ENCODE data around the gene SLC6A6.

The SLC6A6 gene

GRCh38 chr3:14402304-14402811 lies at the start of gene SLC6A6:
TSS of gene SLC6A6 (plus strand) at chr3:14402606. CDS start at chr3:14443635, 41,029 bp downstream.
- peak; percentile 74 for DNase-seq

GRCh38 chr3:14353502-14353901 lies 48.9 kb upstream of the SLC6A6 start:
- no peak for DNase-seq

DNA sequence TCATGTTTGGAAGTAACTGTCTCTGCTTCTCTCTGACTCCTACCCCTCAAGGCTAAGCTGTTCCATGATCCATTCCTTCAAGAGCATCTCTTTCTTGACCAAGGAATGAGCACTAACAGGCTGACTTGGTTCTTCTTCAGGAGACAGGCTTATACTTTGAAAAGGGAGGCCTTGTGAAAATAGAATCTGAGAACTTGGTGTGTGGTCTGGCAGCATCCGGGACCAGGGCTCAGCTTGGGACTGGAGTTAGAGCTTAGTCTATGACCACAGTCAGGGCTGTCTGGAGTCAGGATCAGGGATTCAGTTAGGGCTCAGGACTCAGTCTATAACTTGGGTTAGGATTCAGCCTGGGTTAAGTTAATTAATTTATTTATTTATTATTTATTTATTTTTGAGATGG lies 44.9 kb upstream of the SLC6A6 start:
- no peak for DNase-seq

GRCh38 chr3:14358426-14359211 lies 43.8 kb upstream of the SLC6A6 start:
- peak; percentile 23 for DNase-seq

GRCh38 chr3:14359348-14359747 lies 43.1 kb upstream of the SLC6A6 start:
- no peak for DNase-seq

- DNase-seq: no peak
These were observed 42.1 kb upstream of the SLC6A6 start for GRCh38 chr3:14360123-14360881.

DNA sequence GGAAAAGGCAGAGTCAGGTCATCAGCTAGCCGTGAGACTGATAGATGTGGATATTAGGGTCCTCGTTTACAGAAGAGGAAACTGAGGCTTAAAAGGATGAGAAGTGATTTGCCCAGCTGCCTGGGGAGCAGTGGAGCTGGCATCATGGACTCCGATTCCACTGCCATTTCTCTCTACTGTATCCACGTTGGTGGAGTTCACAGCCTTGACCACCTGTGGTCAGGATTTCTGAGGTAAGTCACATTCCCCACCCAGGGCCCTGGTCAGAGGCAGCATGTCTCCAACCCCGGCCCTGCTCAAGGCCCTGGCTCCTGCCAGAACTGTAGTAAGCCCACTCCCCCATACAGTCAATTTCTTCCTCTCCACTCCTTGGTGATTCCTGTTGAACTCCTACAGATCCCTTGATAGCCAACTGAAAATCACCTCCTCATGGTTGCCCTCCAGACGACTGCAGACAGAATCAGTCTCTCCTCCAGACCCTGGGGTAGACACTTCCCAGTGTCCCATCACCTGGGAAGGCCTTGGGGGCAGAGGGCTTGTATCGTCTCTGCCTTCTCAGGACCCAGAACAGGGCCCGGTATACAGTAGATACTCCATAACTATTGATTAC lies 41.2 kb upstream of the SLC6A6 start:
- no peak for DNase-seq

GRCh38 chr3:14362890-14363289 lies 39.5 kb upstream of the SLC6A6 start:
- no peak for DNase-seq

- no peak for DNase-seq
These were observed 39.0 kb upstream of the SLC6A6 start for GRCh38 chr3:14363379-14363778.

- no peak for DNase-seq
These were observed 38.4 kb upstream of the SLC6A6 start for GRCh38 chr3:14363991-14364390.

DNA sequence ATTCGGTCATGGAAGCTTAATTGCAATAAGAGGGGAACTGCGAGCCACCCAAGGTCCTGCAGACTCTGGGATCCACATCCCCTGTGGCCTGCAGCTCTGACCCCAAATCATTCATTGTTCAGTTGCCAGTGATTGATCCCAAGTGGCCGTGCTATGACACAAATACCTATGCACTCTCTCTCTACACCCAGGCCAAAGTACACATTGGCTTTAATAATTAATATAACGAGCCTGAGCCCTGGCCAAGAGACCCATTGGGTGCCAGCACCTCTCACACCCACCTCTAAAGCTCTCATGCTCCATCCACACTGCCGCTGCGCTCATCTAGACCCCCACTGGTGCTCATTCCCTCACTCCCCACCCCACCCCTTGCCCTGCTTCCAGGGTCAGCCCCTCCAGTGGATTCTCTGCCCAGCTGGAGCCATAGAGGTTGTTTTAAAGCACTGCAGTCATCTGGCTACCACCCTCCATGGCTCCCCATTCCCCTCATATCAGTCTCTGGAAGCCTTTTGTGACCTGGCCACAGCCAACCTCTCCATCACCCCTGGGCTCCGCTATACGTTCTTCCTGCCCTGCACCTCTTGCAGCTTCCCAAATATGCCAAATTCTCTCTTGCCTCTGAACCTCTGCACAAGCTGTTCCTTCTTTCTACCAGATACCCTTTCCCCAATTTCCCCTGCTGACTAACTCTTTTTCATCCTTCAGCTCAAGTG lies 37.7 kb upstream of the SLC6A6 start:
- no peak for DNase-seq

DNA sequence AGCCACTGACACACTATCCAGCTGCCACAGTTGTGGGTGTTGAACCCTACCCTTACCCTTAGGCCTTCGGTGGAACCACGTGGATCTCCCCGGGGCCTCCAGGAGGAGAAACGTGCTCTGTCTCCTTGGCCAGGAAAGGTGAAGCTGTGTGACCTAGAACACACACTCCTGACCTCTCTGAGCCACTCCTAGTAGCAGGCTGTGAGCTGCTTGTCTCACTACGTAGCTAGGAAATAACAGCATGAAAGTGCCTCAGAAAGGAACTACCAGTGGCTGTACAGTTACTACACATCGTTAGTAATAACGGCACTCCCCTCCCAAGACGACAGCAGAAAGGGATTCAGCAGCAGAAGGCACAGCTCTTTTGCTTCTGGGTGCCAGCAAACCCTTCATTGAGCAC lies 36.2 kb upstream of the SLC6A6 start:
- no peak for DNase-seq

DNA sequence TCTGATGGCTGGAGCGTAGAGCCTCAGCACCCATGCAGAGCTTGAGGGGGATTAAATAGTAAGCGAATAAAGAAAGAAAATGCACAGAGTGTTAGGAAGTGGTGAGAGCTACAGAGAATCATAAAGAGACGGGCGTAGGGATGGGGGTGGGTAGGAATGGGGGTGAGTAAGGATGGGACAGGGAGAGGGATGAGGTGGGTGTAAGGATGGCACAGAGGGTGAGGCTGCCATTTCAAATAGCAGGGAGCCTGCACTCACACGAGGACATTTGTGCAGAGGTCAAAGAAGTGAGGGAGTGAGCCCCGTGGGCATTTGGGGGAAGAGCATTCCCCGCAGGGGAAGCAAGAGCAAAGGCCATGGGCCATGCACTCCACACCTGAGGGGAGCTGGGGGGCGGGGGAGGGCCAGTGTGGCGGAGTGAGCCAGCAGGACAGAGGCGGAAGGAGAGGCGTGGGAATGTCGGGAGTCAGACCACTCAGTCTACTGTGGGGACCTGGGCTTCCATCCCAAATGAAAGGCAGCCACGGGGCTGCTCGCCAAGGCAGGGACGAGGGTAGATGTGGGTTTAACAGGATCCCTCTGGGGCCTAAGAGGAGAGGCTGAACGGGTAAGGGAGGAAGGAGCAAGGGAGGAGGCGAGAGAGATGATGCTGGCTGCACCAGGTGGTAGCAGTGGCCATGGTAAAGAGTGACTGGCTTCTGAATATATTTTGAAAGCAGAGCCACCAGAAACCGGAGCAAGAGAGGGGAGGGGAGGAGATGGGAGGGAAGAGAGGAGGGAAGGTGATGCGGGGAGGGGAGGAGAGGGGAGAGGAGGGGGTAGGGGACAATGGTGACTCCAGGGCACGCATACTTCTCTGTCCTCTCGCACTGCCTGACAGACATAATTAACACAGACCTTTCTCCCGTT lies 35.2 kb upstream of the SLC6A6 start:
- DNase-seq: no peak

GRCh38 chr3:14368146-14368545 lies 34.3 kb upstream of the SLC6A6 start:
- DNase-seq: no peak

DNA sequence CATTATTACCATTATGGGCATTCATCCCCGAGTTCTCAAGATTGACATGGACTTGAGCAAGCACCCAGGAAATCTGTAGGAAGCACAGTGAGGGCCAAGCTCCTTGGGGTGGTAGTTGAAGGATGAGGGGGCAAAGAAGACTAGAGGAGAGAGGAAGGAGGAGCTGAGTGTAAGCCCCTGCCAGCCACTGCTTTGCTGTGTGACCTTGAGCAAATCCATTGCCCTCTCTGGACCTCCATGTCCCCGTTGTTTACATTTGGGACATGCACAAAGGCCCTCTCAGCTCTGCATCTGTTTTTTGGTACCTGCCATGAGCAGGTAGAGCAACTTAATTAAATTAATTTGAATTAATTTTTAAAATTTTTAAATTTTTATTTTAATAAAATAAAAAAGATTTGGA lies 33.5 kb upstream of the SLC6A6 start:
- DNase-seq: no peak

GRCh38 chr3:14369675-14370669 lies 32.4 kb upstream of the SLC6A6 start:
- peak; percentile 80 for DNase-seq

- DNase-seq: no peak
These were observed 31.5 kb upstream of the SLC6A6 start for GRCh38 chr3:14370720-14371572.

DNA sequence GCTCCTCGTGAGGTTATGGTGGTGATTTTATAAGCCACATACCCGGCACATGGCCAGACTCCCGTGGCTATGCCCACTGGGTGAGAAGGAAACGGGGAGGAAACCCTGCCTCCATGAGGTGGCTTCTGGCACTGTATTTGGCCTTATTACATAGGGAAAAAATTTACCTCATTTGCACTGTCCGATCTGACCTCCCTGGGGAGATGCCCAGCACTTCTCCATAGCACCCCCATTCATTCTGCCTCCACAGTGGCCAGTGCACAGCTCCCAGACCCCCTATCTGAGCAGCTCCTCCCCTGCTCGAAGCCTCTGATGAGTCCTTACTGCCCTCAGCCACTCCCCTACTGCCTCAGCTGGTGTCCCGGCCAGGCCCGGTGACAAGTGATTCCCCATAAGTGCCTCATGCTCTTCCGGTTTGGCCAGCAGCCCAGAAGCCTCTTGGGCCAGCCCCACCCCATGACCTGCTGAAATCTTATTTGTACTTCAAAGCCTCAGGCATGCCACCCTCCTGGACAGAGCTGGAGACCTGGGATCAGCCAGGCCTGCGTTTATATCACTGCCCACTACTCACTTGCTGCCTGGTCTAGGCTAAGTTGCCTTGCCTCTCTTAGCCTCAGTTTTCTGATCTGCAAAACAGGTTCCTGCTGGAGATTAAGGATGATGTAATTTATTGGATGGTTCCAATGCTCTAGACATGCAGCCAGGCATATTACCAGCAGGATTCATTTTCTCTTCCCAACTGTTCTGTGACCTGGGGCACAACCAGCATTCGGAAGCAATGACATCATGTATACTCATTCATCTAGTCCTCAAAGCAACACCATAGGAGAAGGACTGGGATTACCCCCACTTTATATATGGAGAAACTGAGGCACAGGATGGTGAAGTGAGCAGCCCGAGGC lies 30.6 kb upstream of the SLC6A6 start:
- peak; percentile 93 for DNase-seq

Data from NCI-H2029 treated with DMSO at 0.1 percent for 48 hours (cell line).